Mononuclear cell (primary cell): ENCODE data around the gene LDB2. TPM values are rescaled to one million over a fixed set of nuclear protein-coding genes. Genes with fewer than 3 reads are reported as not detected.

Source experiments
- H3K27me3 ChIP-seq: 2 replicates; pipeline ENCODE4 v1.6.0; 2011; ENCODE audit warnings: low read length, control low read depth; ENCODE audit not compliant: insufficient read depth
- H3K4me1 ChIP-seq: 2 replicates; pipeline ENCODE4 v1.5.1; 2011; ENCODE audit warnings: mild to moderate bottlenecking, low read length, control low read depth; ENCODE audit not compliant: insufficient read depth
- H3K4me3 ChIP-seq: 2 replicates; pipeline ENCODE4 v1.5.1; 2011; ENCODE audit warnings: mild to moderate bottlenecking, low read length, moderate library complexity
- H3K9me3 ChIP-seq: 2 replicates; pipeline ENCODE4 v1.5.1; 2011; ENCODE audit warnings: low read depth, mild to moderate bottlenecking, control low read depth, low read length
- total RNA-seq: library from RNA; depleted of rRNA; stranded (reverse); fragments of >200 nt; gene quantifications from one replicate; pipeline ENCODE4 v1.2.3, GENCODE V29; 2012

LDB2 gene
- total RNA-seq, 1 donor: 0.52 TPM

- no peak overlapping the region for H3K4me3 ChIP-seq
- no peaks in the 10 kb centered on the region for H3K4me1 ChIP-seq
- H3K9me3 ChIP-seq: no peaks in the 10 kb centered on the region
- H3K27me3 ChIP-seq: no peaks in the 10 kb centered on the region
Measured at GRCh38 chr4:16462656-16463055, 435.8 kb downstream of the LDB2 start.

GRCh38 chr4:16461362-16461761, 437.1 kb downstream of the LDB2 start:
- Histone ChIP-seq H3K4me3 (no peak overlapping the region), H3K9me3 (no peaks in the 10 kb centered on the region), H3K4me1 (no peaks in the 10 kb centered on the region), H3K27me3 (no peaks in the 10 kb centered on the region)

- Histone ChIP-seq H3K27me3 (no peaks in the 10 kb centered on the region), H3K9me3 (no peaks in the 10 kb centered on the region), H3K4me1 (no peaks in the 10 kb centered on the region), H3K4me3 (no peak overlapping the region)
Measured at GRCh38 chr4:16457944-16458343, 440.5 kb downstream of the LDB2 start.
